SK-N-SH (cell line): ENCODE results near the gene INTU.

Source experiments
- CTCF ChIP-seq: fragments of 200-600 bp; sonication (generic); IDR thresholded peaks from 2 replicates; pipeline ENCODE4 v1.6.1; 2017; ENCODE audit warnings: antibody characterized with exemption, mild to moderate bottlenecking, moderate library complexity
- EP300 ChIP-seq, 2 experiments: IDR thresholded peaks; 2 replicates each; pipeline versions ENCODE4 v1.4.0 to v1.6.1; 2012; ENCODE audit warnings: borderline replicate concordance in 1 of 2, low read depth in 1 of 2, low read length in 1 of 2
- EZH2phosphoT487 ChIP-seq: fragments of 200-600 bp; sonication (generic); IDR thresholded peaks from 2 replicates; pipeline ENCODE4 v1.6.1; 2017; ENCODE audit warnings: low read depth, mixed run types, mild to moderate bottlenecking, antibody characterized with exemption, moderate library complexity, borderline replicate concordance
- GABPA ChIP-seq: IDR thresholded peaks from 2 replicates; pipeline ENCODE4 v1.4.0; 2012; ENCODE audit warnings: low read depth, mild to moderate bottlenecking
- JUND ChIP-seq: IDR thresholded peaks from 2 replicates; pipeline ENCODE4 v1.4.0; 2012
- MXI1 ChIP-seq: IDR thresholded peaks from 2 replicates; pipeline ENCODE4 v1.6.1; 2012; ENCODE audit warnings: mild to moderate bottlenecking, low read depth, low read length, improper control_type of control experiment
- NFIC ChIP-seq: IDR thresholded peaks from 2 replicates; pipeline ENCODE4 v1.4.0; 2012; ENCODE audit warnings: borderline replicate concordance
- PBX3 ChIP-seq: IDR thresholded peaks from 2 replicates; pipeline ENCODE4; 2012
- POLR2AphosphoS5 ChIP-seq: IDR thresholded peaks from 2 replicates; pipeline ENCODE4 v1.6.1; 2012; ENCODE audit warnings: low read depth, low read length
- RAD21 ChIP-seq: IDR thresholded peaks from 2 replicates; pipeline ENCODE4 v1.6.1; 2012; ENCODE audit warnings: mild to moderate bottlenecking, low read length
- REST ChIP-seq: IDR thresholded peaks from 2 replicates; pipeline ENCODE4 v1.6.1; 2012; ENCODE audit warnings: mild to moderate bottlenecking, low read depth, low read length, moderate library complexity
- TAF1 ChIP-seq: IDR thresholded peaks from 2 replicates; pipeline ENCODE4 v1.6.1; 2012; ENCODE audit warnings: low read depth, mild to moderate bottlenecking, low read length, moderate library complexity, borderline replicate concordance
- TEAD4 ChIP-seq: IDR thresholded peaks from 2 replicates; pipeline ENCODE4 v1.4.0; 2012; ENCODE audit warnings: mild to moderate bottlenecking, borderline replicate concordance; ENCODE audit not compliant: insufficient read depth
- YY1 ChIP-seq: IDR thresholded peaks from 2 replicates; pipeline ENCODE4 v1.4.0; 2012; ENCODE audit warnings: low read depth, mild to moderate bottlenecking

- TF ChIP-seq CTCF (no peak), POLR2AphosphoS5 (no peak), YY1 (no peak), REST (no peak), RAD21 (no peak), GABPA (no peak), NFIC (no peak), MXI1 (no peak), JUND (no peak), EP300 (IDR thresholded peaks at IDR 0.05; ENCODE audit: borderline replicate concordance in 1 of 2, low read depth in 1 of 2, low read length in 1 of 2) (no peak), TEAD4 (no peak), TAF1 (no peak), EZH2phosphoT487 (no peak), PBX3 (no peak)
These were observed 127.1 kb downstream of the INTU start for GRCh38 chr4:127759893-127760292.
